Measurements from ENCODE around the gene BSG.
"Not testable (repeated sequence)": the region's sequence is repeated elsewhere in the genome, so short reads cannot be mapped to it uniquely, and the experiment has no call there.

Gene BSG

DNA sequence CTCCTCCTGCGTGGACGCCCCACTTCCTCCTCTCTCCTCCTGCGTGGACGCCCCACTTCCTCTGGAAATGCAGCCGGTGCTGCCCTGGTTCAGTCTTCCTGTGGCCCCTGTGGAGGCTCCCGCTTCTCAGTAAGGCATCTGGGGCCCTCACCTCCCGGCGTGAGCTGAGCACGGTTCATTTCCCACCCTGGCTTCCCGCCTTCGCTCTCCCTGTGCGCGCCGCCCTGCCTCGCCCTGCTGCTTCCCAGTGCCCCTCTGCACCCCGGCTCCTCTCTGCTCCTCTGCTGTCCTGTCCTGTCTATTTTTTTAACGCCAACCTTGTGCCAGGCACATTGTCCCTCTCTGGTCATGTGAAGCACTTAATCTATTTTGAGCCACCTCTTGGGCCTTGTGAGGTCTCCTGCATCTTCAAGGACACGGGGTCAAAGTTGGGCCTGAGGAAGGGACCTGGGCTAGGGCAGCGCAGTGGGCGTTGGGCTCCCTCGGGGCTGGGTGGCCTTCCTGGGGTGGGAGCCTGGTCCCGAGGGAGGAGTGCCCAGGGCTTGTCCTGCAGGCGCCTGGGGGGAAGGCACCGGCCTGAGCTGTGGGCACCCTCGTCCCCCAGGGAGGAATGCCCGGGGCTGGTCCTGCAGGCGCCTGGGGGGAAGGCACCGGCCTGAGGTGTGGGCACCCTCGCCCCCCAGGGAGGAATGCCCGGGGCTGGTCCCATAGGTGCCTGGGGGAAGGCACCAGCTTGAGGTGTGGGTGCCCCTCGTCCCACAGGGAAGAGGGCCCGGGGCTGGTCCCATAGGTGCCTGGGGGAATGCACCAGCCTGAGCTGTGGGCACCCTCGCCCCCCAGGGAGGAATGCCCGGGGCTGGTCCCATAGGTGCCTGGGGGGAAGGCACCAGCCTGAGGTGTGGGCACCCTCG, 30.2 kb downstream of the BSG start:
- TF ChIP-seq CTCF (IDR thresholded peaks at IDR 0.05; ENCODE audit: low read depth, low read length) = no peak
- no peak for DNase-seq
- no peak overlapping the region for H3K4me3 ChIP-seq (ENCODE audit: low read depth, low read length)
- H3K9me3 ChIP-seq (ENCODE audit: severe bottlenecking) = peaks cover 7% of the 10 kb centered on the region
- no peak overlapping the region for H3K27ac ChIP-seq
- no peaks in the 10 kb centered on the region for H3K36me3 ChIP-seq
- no peaks in the 10 kb centered on the region for H3K27me3 ChIP-seq (ENCODE audit: insufficient read depth, low read depth, severe bottlenecking)

DNA sequence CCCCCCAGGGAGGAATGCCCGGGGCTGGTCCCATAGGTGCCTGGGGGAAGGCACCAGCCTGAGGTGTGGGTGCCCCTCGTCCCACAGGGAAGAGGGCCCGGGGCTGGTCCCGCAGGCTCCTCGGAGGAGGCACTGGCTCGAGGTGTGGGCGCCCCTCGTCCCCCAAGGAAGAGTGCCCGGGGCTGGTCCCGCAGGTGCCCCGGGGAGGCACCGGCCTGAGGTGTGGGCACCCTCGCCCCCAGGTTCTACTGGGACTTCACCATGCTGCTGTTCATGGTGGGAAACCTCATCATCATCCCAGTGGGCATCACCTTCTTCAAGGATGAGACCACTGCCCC, 30.9 kb downstream of the BSG start:
- not testable (repeated sequence) for H3K27me3 ChIP-seq (ENCODE audit: insufficient read depth, low read depth, severe bottlenecking); H3K9me3 ChIP-seq (ENCODE audit: severe bottlenecking); H3K4me3 ChIP-seq (ENCODE audit: low read depth, low read length); H3K27ac ChIP-seq; H3K36me3 ChIP-seq; DNase-seq

DNA sequence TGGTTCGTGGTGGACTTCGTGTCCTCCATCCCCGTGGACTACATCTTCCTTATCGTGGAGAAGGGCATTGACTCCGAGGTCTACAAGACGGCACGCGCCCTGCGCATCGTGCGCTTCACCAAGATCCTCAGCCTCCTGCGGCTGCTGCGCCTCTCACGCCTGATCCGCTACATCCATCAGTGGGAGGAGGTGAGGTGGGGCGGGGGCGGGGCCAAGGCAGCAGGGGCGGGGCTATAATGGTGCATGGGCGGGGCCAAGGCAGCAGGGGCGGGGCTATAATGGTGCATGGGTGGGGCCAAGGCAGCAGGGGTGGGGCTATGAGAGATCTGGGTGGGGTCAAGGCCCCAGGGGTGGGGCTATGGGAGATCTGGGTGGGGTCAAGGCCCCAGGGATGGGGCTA, 31.4 kb downstream of the BSG start:
- H3K27ac ChIP-seq; H3K27me3 ChIP-seq (ENCODE audit: insufficient read depth, low read depth, severe bottlenecking); H3K36me3 ChIP-seq; DNase-seq; H3K9me3 ChIP-seq (ENCODE audit: severe bottlenecking); H3K4me3 ChIP-seq (ENCODE audit: low read depth, low read length): not testable (repeated sequence)

DNA sequence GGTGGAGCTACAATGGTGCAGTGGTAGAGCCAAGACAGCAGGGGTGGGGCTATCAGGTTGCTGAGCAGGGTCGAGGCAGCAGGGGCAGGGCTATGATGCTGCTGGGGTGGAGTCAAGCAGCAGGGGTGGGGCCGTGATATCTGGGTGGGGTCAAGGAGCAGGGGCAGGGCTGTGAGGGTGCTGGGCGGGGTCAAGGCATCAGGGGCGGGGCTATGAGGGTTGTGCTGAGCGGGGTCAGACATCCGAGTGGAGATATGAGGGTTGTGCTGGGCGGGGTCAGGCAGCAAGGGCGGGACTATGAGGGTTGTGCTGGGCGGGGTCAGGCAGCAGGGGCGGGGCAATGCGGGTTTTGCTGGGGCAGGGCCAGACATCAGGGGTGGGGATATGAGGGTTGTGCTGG, 32.0 kb downstream of the BSG start:
- DNase-seq = peak; percentile 52
- Histone ChIP-seq H3K4me3 (ENCODE audit: low read depth, low read length) (no peak overlapping the region), H3K27ac (no peak overlapping the region), H3K36me3 (no peaks in the 10 kb centered on the region), H3K27me3 (ENCODE audit: insufficient read depth, low read depth, severe bottlenecking) (no peaks in the 10 kb centered on the region), H3K9me3 (ENCODE audit: severe bottlenecking) (peaks cover 4% of the 10 kb centered on the region)
- TF ChIP-seq CTCF (IDR thresholded peaks at IDR 0.05; ENCODE audit: low read depth, low read length) = no peak

DNA sequence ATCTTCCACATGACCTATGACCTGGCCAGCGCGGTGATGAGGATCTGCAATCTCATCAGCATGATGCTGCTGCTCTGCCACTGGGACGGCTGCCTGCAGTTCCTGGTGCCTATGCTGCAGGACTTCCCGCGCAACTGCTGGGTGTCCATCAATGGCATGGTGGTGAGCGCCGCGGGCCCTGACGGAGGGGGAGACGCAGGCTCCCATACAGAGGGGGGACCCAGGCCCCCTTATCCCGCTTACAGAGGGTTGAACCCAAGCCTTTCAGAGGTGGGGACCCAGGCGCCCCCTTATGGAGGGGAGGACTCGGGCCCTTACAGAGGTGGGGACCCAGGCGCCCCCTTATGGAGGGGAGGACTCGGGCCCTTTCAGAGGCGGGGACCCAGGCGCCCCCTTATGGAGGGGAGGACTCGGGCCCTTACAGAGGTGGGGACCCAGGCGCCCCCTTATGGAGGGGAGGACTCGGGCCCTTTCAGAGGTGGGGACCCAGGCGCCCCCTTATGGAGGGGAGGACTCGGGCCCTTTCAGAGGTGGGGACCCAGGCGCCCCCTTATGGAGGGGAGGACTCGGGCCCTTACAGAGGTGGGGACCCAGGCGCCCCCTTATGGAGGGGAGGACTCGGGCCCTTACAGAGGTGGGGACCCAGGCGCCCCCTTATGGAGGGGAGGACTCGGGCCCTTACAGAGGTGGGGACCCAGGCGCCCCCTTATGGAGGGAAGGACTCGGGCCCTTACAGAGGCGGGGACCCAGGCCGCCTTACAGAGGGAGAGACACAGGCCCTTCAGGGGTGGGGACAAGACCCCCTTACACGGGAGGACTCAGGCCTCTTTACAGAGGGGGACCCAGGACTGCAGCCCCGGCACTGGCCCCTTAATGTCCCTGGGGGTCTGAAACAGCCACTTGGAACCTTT, 32.9 kb downstream of the BSG start:
- H3K27me3 ChIP-seq (ENCODE audit: insufficient read depth, low read depth, severe bottlenecking); H3K9me3 ChIP-seq (ENCODE audit: severe bottlenecking); H3K4me3 ChIP-seq (ENCODE audit: low read depth, low read length); H3K27ac ChIP-seq; DNase-seq; H3K36me3 ChIP-seq: not testable (repeated sequence)

DNA sequence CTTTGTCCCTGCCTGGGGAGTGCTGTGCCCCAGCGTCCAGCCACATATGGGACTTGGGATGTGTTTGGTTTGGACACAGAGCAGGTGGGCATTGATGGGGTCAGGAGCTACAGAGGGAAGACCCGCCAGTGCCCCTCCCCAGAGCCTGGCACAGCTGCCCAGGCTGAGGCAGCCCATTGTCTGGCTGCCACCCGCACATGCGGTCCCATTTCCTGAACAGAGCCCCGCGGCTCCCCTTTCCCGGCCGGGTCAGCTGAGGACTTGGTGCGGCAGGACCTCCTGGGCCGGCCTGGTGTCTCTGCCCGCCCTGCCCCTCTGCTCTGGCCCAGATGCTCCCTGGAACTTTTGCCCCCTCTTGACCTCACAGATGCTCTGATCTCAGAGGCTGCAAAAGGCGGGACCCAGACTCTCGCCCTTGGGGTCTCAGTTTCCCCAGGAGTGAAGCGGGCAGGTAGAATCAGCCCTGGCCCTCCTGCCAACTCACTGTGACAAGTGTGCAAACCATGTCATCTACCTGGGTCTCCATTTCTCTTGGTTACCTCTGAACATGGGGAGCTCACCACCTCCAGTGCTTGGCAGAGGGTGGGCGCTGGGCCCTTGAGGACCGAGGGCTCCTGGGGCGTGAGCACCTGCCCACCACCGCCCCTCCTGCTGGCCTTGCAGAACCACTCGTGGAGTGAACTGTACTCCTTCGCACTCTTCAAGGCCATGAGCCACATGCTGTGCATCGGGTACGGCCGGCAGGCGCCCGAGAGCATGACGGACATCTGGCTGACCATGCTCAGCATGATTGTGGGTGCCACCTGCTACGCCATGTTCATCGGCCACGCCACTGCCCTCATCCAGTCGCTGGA, 35.1 kb downstream of the BSG start:
- no peak for DNase-seq
- H3K9me3 ChIP-seq (ENCODE audit: severe bottlenecking) = no peaks in the 10 kb centered on the region
- no peak for TF ChIP-seq CTCF (IDR thresholded peaks at IDR 0.05; ENCODE audit: low read depth, low read length)

More for the DNA sequence above, 35.1 kb downstream of the BSG start:
- no peak overlapping the region for H3K4me3 ChIP-seq (ENCODE audit: low read depth, low read length)
- H3K27me3 ChIP-seq (ENCODE audit: insufficient read depth, low read depth, severe bottlenecking) = no peaks in the 10 kb centered on the region
- no peak overlapping the region for H3K27ac ChIP-seq
- 0 out of 2 replicates have a peak, but pooled peaks cover 3% of the 10 kb centered on the region for H3K36me3 ChIP-seq

All from WERI-Rb-1 (cell line).